ENCODE results near the gene CPEB1.

The CPEB1 gene

GRCh38 chr15:82602195-82602594 is 45.0 kb downstream of the CPEB1 start:
- no peak for DNase-seq
- Histone ChIP-seq H3K36me3 (ENCODE audit: control insufficient read depth, insufficient read depth, low read length) (no peaks in the 10 kb centered on the region), H3K4me3 (ENCODE audit: insufficient read depth, low read depth, low read length, poor library complexity, severe bottlenecking) (no peak overlapping the region), H3K4me1 (ENCODE audit: control insufficient read depth, insufficient read depth, low read length, poor library complexity, severe bottlenecking) (no peaks in the 10 kb centered on the region), H3K9me3 (ENCODE audit: control insufficient read depth, low read length) (no peaks in the 10 kb centered on the region), H3K27ac (ENCODE audit: insufficient read depth, low read length, poor library complexity, severe bottlenecking) (no peak overlapping the region), H3K27me3 (replicated peaks; ENCODE audit: control insufficient read depth, insufficient read depth, low read length, poor library complexity, severe bottlenecking) (peaks cover 5% of the 10 kb centered on the region)

DNA sequence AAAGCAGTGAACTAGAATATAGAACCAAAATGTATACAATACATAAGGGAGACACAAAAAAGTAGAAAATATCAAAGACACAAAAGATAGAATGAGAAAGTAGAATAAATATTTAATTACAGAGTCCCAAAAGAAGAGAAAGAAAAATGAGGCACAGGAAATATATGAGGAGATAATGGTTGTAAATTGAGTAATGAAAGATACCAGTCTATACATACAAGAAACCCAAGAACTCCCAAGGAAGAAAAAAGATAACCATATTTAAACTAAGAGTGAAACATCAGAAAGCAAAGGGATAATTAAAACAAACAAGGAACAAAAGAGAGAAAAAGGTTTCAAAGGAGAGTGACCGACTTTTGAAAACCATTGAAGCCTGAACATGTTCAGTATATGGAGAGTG is 47.3 kb downstream of the CPEB1 start:
- no peaks in the 10 kb centered on the region for H3K36me3 ChIP-seq (ENCODE audit: control insufficient read depth, insufficient read depth, low read length)
- no peaks in the 10 kb centered on the region for H3K4me1 ChIP-seq (ENCODE audit: control insufficient read depth, insufficient read depth, low read length, poor library complexity, severe bottlenecking)
- H3K4me3 ChIP-seq (ENCODE audit: insufficient read depth, low read depth, low read length, poor library complexity, severe bottlenecking), result no peak overlapping the region
- H3K27ac ChIP-seq (ENCODE audit: insufficient read depth, low read length, poor library complexity, severe bottlenecking), result no peak overlapping the region
- no peaks in the 10 kb centered on the region for H3K9me3 ChIP-seq (ENCODE audit: control insufficient read depth, low read length)
- no peak for DNase-seq
- peaks cover 5% of the 10 kb centered on the region for H3K27me3 ChIP-seq (replicated peaks; ENCODE audit: control insufficient read depth, insufficient read depth, low read length, poor library complexity, severe bottlenecking)

DNA sequence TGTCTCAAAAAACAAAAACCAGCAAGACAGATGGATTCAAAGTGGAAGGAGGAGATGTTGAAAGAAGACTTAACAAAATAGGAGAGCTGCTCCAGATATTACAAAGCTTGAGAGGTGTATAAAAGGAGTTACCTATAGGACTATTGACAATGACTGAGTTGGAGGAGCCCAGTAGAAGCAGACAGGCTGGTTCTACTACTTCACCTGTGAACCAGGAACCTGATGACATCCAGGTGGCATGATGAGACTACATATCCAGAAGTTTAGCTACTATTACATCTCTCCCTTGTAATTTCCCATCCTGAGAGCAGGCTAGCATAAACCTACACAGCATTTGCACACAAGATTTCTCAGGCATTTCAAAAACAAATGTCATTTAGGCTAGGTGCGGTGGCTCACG is 49.3 kb downstream of the CPEB1 start:
- peaks cover 5% of the 10 kb centered on the region for H3K27me3 ChIP-seq (replicated peaks; ENCODE audit: control insufficient read depth, insufficient read depth, low read length, poor library complexity, severe bottlenecking)
- no peaks in the 10 kb centered on the region for H3K9me3 ChIP-seq (ENCODE audit: control insufficient read depth, low read length)
- no peak overlapping the region for H3K4me3 ChIP-seq (ENCODE audit: insufficient read depth, low read depth, low read length, poor library complexity, severe bottlenecking)
- no peaks in the 10 kb centered on the region for H3K36me3 ChIP-seq (ENCODE audit: control insufficient read depth, insufficient read depth, low read length)
- no peaks in the 10 kb centered on the region for H3K4me1 ChIP-seq (ENCODE audit: control insufficient read depth, insufficient read depth, low read length, poor library complexity, severe bottlenecking)
- DNase-seq, result no peak
- H3K27ac ChIP-seq (ENCODE audit: insufficient read depth, low read length, poor library complexity, severe bottlenecking), result no peak overlapping the region

- no peaks in the 10 kb centered on the region for H3K9me3 ChIP-seq (ENCODE audit: control insufficient read depth, low read length)
- peaks cover 5% of the 10 kb centered on the region for H3K27me3 ChIP-seq (replicated peaks; ENCODE audit: control insufficient read depth, insufficient read depth, low read length, poor library complexity, severe bottlenecking)
- H3K4me3 ChIP-seq (ENCODE audit: insufficient read depth, low read depth, low read length, poor library complexity, severe bottlenecking), result no peak overlapping the region
- H3K27ac ChIP-seq (ENCODE audit: insufficient read depth, low read length, poor library complexity, severe bottlenecking), result no peak overlapping the region
- H3K4me1 ChIP-seq (ENCODE audit: control insufficient read depth, insufficient read depth, low read length, poor library complexity, severe bottlenecking), result no peaks in the 10 kb centered on the region
- no peak for DNase-seq
- no peaks in the 10 kb centered on the region for H3K36me3 ChIP-seq (ENCODE audit: control insufficient read depth, insufficient read depth, low read length)
Observed at GRCh38 chr15:82595766-82596165, 51.4 kb downstream of the CPEB1 start.

GRCh38 chr15:82595203-82595602 is 52.0 kb downstream of the CPEB1 start:
- H3K27ac ChIP-seq (ENCODE audit: insufficient read depth, low read length, poor library complexity, severe bottlenecking), result no peak overlapping the region
- peaks cover 5% of the 10 kb centered on the region for H3K27me3 ChIP-seq (replicated peaks; ENCODE audit: control insufficient read depth, insufficient read depth, low read length, poor library complexity, severe bottlenecking)
- H3K9me3 ChIP-seq (ENCODE audit: control insufficient read depth, low read length), result no peaks in the 10 kb centered on the region
- no peaks in the 10 kb centered on the region for H3K4me1 ChIP-seq (ENCODE audit: control insufficient read depth, insufficient read depth, low read length, poor library complexity, severe bottlenecking)
- H3K36me3 ChIP-seq (ENCODE audit: control insufficient read depth, insufficient read depth, low read length), result no peaks in the 10 kb centered on the region
- H3K4me3 ChIP-seq (ENCODE audit: insufficient read depth, low read depth, low read length, poor library complexity, severe bottlenecking), result no peak overlapping the region
- DNase-seq, result no peak

- Histone ChIP-seq H3K36me3 (ENCODE audit: control insufficient read depth, insufficient read depth, low read length) (no peaks in the 10 kb centered on the region), H3K27ac (ENCODE audit: insufficient read depth, low read length, poor library complexity, severe bottlenecking) (no peak overlapping the region), H3K4me1 (ENCODE audit: control insufficient read depth, insufficient read depth, low read length, poor library complexity, severe bottlenecking) (no peaks in the 10 kb centered on the region), H3K4me3 (ENCODE audit: insufficient read depth, low read depth, low read length, poor library complexity, severe bottlenecking) (no peak overlapping the region), H3K9me3 (ENCODE audit: control insufficient read depth, low read length) (no peaks in the 10 kb centered on the region), H3K27me3 (replicated peaks; ENCODE audit: control insufficient read depth, insufficient read depth, low read length, poor library complexity, severe bottlenecking) (no peaks in the 10 kb centered on the region)
- DNase-seq, result no peak
Observed at GRCh38 chr15:82587805-82588204, 59.4 kb downstream of the CPEB1 start.

- no peak for DNase-seq
- Histone ChIP-seq H3K4me1 (ENCODE audit: control insufficient read depth, insufficient read depth, low read length, poor library complexity, severe bottlenecking) (no peaks in the 10 kb centered on the region), H3K4me3 (ENCODE audit: insufficient read depth, low read depth, low read length, poor library complexity, severe bottlenecking) (no peak overlapping the region), H3K27ac (ENCODE audit: insufficient read depth, low read length, poor library complexity, severe bottlenecking) (no peak overlapping the region), H3K9me3 (ENCODE audit: control insufficient read depth, low read length) (no peaks in the 10 kb centered on the region), H3K36me3 (ENCODE audit: control insufficient read depth, insufficient read depth, low read length) (no peaks in the 10 kb centered on the region), H3K27me3 (replicated peaks; ENCODE audit: control insufficient read depth, insufficient read depth, low read length, poor library complexity, severe bottlenecking) (no peaks in the 10 kb centered on the region)
Observed at GRCh38 chr15:82585072-82585471, 62.1 kb downstream of the CPEB1 start.

DNA sequence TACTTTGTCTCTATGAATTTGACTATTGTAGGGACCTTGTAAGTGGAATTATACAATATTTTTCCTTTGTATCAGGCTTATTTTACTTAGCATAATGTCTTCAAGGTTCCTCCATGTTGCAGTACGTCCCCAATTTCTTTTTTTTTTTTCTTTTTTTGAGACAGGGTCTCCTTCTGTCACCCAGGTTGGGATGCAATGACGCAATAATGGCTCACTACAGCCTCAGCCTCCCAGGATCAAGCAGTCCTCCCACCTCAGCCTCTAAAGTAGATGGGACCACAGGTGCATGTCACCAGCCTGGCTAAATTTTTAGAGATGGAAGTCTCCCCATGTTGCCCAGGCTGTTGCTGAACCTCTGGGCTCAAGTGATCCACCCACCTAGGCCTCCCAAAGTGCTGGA is 66.5 kb downstream of the CPEB1 start:
- no peaks in the 10 kb centered on the region for H3K27me3 ChIP-seq (replicated peaks; ENCODE audit: control insufficient read depth, insufficient read depth, low read length, poor library complexity, severe bottlenecking)
- H3K4me1 ChIP-seq (ENCODE audit: control insufficient read depth, insufficient read depth, low read length, poor library complexity, severe bottlenecking), result no peaks in the 10 kb centered on the region
- no peak overlapping the region for H3K4me3 ChIP-seq (ENCODE audit: insufficient read depth, low read depth, low read length, poor library complexity, severe bottlenecking)
- no peaks in the 10 kb centered on the region for H3K36me3 ChIP-seq (ENCODE audit: control insufficient read depth, insufficient read depth, low read length)
- no peaks in the 10 kb centered on the region for H3K9me3 ChIP-seq (ENCODE audit: control insufficient read depth, low read length)
- DNase-seq, result no peak
- no peak overlapping the region for H3K27ac ChIP-seq (ENCODE audit: insufficient read depth, low read length, poor library complexity, severe bottlenecking)

DNA sequence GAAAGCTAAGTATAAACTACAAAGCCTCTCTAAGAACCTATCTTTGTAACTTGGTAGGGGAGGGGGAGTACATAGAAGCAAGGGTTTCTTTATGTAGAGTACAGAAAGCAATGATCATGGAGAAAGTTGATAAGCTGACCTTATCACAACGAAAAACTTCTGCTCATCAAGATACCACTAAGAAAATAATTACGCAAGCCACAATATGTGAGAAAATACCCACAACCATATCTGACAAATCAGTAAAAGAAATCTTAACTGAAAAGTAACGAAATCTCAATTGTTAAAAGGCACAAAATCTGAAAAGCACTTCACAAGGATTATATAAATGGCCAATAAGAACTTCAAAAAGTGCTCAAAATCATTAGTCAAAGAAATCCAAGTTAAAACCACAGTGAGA is 71.8 kb downstream of the CPEB1 start:
- no peaks in the 10 kb centered on the region for H3K9me3 ChIP-seq (ENCODE audit: control insufficient read depth, low read length)
- H3K4me1 ChIP-seq (ENCODE audit: control insufficient read depth, insufficient read depth, low read length, poor library complexity, severe bottlenecking), result no peaks in the 10 kb centered on the region
- DNase-seq, result no peak
- no peak overlapping the region for H3K4me3 ChIP-seq (ENCODE audit: insufficient read depth, low read depth, low read length, poor library complexity, severe bottlenecking)
- H3K36me3 ChIP-seq (ENCODE audit: control insufficient read depth, insufficient read depth, low read length), result no peaks in the 10 kb centered on the region
- H3K27ac ChIP-seq (ENCODE audit: insufficient read depth, low read length, poor library complexity, severe bottlenecking), result no peak overlapping the region
- no peaks in the 10 kb centered on the region for H3K27me3 ChIP-seq (replicated peaks; ENCODE audit: control insufficient read depth, insufficient read depth, low read length, poor library complexity, severe bottlenecking)

DNA sequence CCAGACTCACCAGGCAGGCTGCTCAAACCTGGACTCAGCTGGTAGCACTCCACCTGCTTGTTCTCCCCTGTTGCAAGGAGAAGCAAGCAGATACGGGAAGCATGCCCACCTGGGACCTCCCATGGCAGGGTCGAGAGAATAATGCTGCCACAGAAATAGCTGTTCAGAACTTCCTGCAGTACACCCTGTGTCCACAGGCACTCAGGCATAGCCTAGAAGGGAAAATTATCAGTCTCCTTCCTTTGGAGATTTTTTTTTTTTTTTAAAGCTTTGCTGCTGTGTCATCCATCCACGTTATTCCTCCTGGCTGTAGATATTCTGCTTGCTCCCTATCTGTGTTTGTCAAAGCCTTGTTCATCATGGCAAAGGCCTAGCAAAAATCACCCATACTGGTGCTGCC is 74.2 kb downstream of the CPEB1 start:
- Histone ChIP-seq H3K27me3 (replicated peaks; ENCODE audit: control insufficient read depth, insufficient read depth, low read length, poor library complexity, severe bottlenecking) (no peaks in the 10 kb centered on the region), H3K4me1 (ENCODE audit: control insufficient read depth, insufficient read depth, low read length, poor library complexity, severe bottlenecking) (no peaks in the 10 kb centered on the region), H3K9me3 (ENCODE audit: control insufficient read depth, low read length) (no peaks in the 10 kb centered on the region), H3K4me3 (ENCODE audit: insufficient read depth, low read depth, low read length, poor library complexity, severe bottlenecking) (no peak overlapping the region), H3K27ac (ENCODE audit: insufficient read depth, low read length, poor library complexity, severe bottlenecking) (no peak overlapping the region), H3K36me3 (ENCODE audit: control insufficient read depth, insufficient read depth, low read length) (no peaks in the 10 kb centered on the region)
- DNase-seq, result no peak

GRCh38 chr15:82572311-82572710 is 74.9 kb downstream of the CPEB1 start:
- Histone ChIP-seq H3K27ac (ENCODE audit: insufficient read depth, low read length, poor library complexity, severe bottlenecking) (no peak overlapping the region), H3K4me3 (ENCODE audit: insufficient read depth, low read depth, low read length, poor library complexity, severe bottlenecking) (no peak overlapping the region), H3K27me3 (replicated peaks; ENCODE audit: control insufficient read depth, insufficient read depth, low read length, poor library complexity, severe bottlenecking) (no peaks in the 10 kb centered on the region), H3K9me3 (ENCODE audit: control insufficient read depth, low read length) (no peaks in the 10 kb centered on the region), H3K36me3 (ENCODE audit: control insufficient read depth, insufficient read depth, low read length) (no peaks in the 10 kb centered on the region), H3K4me1 (ENCODE audit: control insufficient read depth, insufficient read depth, low read length, poor library complexity, severe bottlenecking) (no peaks in the 10 kb centered on the region)
- DNase-seq, result no peak
